Renal cortex interstitium (tissue), 11 donors: ENCODE data around the gene OLFM1. TPM values are rescaled to one million over a fixed set of nuclear protein-coding genes. Genes with fewer than 3 reads are reported as not detected.
"Not testable (repeated sequence)": the region's sequence is repeated elsewhere in the genome, so short reads cannot be mapped to it uniquely, and the experiment has no call there.

Source experiments
- DNase-seq, 11 donors: peaks; one replicate each; pipeline ENCODE4 v3.0.0-alpha.2; 2013; ENCODE audit warnings: low read depth in 9 of 11, low spot score in 4 of 11; ENCODE audit errors: extremely low read depth in 1 of 11
- polyA plus RNA-seq, 3 donors: library from polyadenylated mRNA; unstranded; fragments of 120-200 nt; gene quantifications; one replicate each; pipeline ENCODE4 v1.2.1, GENCODE V29; 2013; ENCODE audit not compliant: insufficient read length in 3 of 3

Gene OLFM1
- polyA plus RNA-seq, 3 donors = 2.5 to 5.8 (median 4.4) TPM

DNA sequence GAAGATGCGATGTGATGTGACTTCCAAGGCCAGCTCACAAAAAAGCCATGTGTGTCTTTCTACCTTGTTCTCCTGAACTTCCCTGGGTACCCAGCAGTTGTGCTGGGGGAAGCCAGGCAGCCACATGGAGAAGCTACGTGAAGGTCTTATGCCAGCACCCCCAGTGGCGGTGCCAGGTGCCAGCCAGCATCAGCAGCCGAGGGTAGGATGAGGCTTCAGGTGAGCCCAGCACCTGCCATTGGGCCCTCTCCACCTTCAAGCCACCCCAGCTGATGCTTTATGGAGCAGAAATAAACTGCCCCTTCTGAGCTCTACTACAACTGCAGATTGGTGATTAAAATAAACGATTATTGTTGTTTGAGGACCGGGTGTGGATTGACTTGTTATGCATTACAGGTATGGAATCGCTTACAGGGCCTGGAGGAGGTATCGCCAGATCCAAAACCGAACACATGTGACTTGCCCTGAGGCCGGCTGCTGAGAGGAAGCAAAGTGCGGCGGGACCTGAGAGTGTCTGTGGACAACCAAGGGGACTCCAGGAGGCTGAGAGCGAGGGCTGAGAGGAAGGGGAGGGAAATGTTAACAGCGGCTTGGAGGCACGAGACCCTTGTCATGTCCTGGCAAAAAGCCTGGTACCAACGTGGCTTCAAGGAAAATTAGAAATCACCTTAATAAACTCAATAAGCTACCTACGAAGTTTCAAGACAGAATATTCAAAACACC lies 36.0 kb upstream of the OLFM1 start:
- DNase-seq = no peak

DNA sequence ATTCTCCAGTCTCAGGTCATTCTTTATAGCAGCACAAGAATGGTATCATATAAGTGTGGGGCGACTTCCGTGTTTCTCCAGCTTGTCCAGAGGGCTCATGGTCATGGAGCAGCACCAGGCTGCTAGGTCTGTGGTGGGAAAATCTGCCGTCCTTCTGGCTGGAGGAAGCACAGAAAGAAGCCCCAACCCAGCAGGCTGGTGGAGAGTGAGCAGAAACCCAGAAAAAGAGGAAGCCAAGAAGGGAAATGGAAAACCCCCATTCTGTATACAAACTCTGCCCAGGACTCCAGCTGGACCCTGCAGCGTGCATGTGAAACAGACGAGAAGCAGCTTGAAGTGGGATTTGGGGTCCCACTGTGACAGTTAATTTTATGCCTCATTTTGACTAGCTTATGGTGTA lies 34.3 kb upstream of the OLFM1 start:
- DNase-seq = no peak

GRCh38 chr9:135055181-135055580 lies 32.3 kb upstream of the OLFM1 start:
- DNase-seq = no peak

DNA sequence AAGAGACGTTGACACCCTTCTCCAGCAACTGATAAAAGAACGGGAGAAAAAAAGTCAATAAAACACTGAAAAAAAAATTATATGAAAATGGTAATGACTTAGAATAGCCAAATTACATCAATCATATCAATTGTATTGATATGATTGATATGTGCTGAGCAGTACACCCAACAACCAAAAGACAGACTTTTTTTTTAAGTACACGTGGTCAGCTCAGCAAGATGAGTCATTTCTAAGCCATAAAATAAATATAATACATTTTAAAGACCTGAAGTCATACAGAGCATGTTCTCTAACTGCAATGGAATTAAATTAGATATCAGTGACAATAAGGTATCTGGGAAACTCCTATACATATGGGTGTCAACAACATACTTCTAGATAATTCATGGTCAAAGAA lies 30.9 kb upstream of the OLFM1 start:
- DNase-seq = no peak

DNA sequence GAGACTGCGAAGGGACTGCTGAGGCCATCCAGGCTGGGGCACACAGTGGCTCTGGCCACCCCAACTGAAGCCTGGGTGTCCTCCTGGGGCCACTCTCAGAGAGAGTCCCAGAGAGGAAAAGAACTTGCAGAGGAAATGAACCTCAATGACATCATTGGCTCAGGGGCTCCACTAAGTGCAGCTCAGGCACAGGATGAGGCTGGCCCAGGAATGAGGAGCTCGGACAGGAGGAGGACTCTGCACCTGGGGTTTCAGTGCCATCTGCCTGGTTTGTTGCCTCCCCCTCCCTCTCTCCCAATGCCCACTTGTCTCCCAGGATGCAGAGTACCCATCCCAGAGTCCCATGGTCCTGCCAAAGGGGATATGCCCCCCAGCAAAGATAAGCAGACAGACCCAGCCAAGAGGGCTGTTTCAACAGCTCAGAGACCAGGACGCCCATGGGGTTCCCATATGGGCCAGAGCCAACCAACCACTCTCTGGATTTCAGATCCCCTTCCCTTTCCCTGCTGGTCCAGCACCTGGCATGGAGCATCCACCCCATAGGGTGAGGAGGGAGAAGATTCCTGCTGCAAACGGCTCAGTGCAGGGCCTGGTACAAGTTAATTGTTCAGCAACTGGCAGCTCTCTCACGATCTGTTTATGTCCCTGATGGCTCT lies 26.9 kb upstream of the OLFM1 start:
- no peak for DNase-seq

DNA sequence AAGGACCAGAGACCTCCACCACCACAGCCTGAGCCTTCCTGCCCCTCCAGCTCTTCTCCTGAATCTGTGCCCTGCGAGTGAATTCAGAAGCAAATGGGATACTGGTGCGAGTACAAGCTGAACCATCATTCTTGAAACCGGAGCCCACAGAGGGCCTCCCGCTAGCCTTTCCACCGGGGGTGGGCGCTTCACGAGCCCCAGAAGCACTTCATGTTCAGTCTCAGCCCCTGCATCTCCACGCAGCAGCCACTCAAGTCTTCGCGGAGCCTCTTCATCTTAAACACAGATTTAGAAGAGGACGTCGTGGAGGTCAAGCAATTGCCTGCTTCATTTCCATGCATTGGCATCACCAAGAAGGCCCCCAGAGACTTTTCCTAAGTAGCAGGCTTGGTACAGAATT lies 26.0 kb upstream of the OLFM1 start:
- no peak for DNase-seq

GRCh38 chr9:135062254-135062653 lies 25.2 kb upstream of the OLFM1 start:
- no peak for DNase-seq

GRCh38 chr9:135063466-135063865 lies 24.0 kb upstream of the OLFM1 start:
- DNase-seq = not testable (repeated sequence)

- not testable (repeated sequence) for DNase-seq
Observed at GRCh38 chr9:135063888-135064287, 23.6 kb upstream of the OLFM1 start.

GRCh38 chr9:135065151-135065550 lies 22.3 kb upstream of the OLFM1 start:
- no peak for DNase-seq

DNA sequence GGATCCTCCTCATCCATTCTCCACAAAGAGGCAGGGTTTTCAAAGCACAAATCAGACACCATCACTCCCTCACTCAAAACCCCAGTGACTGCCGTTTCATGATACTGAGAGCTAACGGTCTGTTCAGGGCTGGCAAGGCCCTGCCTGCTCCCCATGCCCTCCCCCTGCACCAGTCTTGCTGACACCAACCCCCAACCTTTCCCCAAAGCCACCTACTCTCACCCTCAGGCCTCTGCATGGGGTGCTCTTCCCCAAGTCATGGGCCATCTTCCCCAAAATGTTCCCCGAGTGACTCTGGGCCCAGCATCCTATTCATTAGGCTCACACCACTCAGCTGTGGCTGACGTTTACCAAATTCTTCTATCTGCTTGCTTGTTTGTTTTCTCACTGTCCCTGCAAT lies 21.7 kb upstream of the OLFM1 start:
- no peak for DNase-seq

DNA sequence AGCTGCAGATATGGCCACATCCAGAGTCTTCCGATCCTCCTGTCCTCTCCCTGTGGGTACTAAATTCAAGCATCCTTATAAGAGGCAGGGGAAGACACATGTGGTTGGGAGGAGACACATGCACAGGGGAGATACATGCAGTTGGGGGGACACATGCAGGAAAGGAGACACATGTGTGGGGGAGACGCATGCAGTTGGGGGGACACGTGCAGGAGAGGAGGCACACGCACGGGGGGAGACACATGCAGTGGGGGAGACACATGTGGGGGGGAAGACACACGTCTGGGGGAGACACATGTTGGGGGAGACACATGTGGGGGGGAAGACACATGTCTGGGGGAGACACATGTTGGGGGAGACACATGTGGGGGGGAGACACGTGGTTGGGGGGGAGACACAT lies 21.2 kb upstream of the OLFM1 start:
- DNase-seq = no peak

DNA sequence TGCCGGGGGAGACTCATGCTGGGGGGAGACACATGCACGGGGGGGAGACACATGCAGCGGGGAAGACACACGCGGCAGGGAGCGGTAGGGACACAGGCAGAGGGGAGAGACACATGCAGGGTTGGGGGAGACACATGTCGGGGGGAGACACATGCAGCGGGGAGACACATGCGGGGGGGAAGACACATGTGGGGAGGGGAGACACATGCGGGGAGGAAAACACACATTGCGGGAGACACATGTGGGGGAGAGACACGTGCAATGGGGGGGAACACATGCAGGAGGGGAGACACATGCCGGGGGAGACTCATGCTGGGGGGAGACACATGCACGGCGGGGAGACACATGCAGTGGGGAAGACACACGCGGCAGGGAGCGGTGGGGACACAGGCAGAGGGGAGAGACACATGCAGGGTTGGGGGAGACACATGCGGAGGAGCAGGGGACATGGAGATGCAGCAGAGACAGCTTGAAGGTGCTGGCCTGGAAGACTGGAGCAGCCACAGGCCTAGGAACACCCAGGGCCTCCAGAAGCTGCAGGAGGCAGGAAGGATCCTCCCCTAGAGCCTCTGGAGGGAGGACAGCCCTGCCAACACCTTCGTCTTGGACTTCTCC lies 20.3 kb upstream of the OLFM1 start:
- DNase-seq = no peak

DNA sequence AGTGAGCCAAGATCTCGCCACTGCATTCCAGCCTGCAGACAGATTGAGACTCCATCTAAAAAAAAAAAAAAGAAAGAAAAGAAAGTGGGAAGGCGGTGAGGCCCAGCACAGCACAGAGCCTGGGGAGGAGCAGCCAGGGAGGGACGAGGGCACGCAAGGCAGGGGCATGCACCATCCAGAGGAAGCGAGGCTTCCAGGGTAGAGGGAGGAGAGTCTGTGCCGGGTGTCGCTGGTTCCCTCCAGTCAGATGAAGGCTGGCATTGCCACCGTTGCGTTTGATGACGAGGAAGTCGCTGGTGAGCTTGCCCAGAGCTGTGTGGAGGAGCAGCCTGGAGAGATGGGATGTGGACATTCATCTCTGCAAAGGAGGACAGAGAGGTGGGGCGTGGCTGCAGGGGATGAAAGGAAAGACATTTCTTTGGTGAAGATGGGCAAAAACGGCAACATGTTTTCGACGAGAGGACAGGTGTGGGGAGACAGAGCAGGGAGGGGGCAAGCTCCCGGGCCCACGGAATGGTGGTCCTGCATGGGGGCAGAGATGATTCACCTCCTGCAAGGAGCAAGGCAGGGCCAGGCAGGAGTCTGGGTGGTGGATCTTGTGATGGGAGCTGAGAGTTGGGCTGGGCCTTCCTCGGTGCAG lies 18.6 kb upstream of the OLFM1 start:
- DNase-seq = no peak

DNA sequence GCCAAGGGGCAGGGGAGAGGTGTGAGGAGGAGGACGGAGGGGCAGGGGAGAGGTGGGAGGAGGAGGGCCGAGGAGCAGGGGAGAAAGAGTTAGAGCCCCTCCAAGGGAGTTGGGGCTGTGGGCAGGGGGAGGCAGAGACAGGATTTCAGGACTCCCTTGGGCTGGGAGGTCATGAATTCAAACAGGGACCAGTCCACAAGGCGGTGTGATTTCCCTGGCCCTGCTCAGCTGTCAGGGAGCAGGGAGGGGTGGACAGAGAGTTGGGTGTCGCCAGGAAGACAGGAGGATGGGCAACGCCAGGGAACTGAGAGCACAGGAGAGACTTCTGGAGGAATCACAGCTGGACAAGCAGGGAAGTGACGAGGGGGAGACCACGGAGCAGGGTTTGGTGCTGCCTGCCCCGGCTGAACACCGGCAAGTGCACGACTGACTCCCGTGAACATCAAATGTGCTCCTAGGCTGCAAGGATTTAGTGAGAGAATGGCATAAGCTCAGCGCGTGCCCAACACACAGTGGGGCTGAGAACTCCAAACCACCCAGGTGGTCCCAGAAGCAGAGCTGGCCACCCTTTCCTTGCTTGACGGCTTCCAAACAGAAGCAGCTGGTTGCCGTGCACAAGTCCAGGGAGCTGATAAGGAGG lies 17.8 kb upstream of the OLFM1 start:
- DNase-seq = no peak

GRCh38 chr9:135070198-135070951 lies 17.1 kb upstream of the OLFM1 start:
- DNase-seq = no peak

DNA sequence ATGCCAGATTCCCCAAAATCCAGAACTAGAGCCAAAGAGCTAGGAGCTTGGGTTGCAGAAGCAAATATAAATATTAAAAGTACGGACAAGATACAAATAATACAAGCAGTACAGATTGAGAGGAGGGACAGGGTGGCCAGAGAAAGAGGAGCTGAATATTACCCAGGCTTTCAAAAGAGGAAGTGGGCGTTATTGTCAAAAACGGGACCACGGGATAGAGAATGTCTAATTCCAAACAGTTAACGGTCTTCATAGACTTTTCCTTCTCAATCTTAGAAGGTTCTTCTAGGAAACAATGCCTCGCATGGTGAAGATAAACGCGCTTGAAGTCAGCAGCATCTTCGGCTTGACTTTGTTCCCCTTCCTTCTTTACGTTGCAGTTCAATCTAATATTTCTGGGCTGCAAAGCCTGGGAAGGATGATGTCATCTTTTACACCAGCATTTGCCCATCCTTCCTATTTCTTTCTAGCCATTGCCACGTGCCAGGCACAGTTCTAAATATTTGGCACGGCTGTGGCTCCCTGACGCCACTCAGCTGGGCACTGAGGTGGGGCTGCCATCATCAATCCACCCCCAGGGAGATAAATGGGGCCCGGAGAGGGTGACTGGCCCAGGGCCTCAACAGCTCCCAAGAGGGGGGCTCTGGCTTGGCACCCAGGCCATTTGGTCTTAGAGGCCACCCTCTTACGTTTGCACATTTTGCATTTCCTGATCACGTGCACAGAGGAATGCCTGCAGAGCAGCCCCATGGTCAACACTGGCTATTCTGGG lies 16.3 kb upstream of the OLFM1 start:
- no peak for DNase-seq

- DNase-seq = no peak
Observed at GRCh38 chr9:135073081-135073740, 14.3 kb upstream of the OLFM1 start.
